HG03045 (cell line): ENCODE results near the gene CNTRL.
"Not testable (repeated sequence)": the region's sequence is repeated elsewhere in the genome, so short reads cannot be mapped to it uniquely, and the experiment has no call there.

Source experiments
- ATAC-seq: cut with Tn5 transposase; IDR thresholded peaks from one replicate; pipeline ENCODE4 v1.9.1; 2021; ENCODE audit warnings: mild to moderate bottlenecking, moderate library complexity; ENCODE audit not compliant: unreplicated experiment

Gene CNTRL

DNA sequence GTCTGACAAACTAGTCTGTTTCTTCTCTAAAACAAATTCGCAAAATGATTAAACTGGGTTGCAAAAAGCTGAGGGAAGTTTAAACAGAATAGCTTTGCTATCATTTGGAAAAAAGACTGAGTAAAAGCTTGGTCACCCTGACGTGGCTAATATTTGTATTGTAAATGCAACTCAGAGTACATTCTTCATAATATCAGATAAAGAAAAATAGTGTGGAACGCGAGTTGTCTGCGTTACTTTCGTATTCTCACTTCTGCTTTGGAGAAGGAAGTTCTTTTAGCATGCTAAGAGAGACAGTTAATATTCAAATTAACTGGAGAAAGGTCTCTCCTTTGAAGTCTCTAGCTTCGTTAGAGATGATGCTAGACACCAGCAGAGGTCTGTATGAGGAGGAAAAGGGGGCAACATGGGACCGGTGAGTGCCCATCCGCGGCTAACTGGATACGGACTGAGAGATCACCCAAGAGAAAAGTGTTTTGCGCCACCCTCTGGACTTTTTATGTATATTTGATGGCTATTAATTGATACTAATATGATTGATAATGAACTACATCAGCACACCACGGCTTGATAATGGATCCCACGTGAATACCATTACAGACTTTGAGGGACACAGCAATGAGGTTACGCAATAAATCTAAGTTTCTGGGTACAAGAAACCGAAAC is 2.9 kb upstream of the CNTRL start:
- ATAC-seq = no peak

DNA sequence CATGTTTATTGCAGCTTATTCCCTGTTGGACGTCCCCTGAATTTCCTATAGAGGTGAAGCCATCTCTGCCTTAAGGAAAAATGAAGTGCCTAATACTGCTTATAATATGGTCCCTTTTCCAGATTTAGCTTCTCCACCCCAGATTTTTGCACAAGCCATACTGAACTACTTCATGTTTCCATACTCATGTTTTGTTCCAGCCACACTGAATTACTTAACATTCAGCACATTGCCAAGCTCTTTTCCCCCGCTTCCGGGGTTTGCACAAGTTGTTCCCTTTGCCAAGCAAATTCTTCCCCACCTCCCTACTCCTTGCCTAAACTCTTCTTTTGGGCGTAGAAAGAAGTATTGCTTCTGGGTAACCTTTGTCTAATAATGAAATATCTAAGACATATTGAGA is 1.7 kb upstream of the CNTRL start:
- ATAC-seq = no peak

DNA sequence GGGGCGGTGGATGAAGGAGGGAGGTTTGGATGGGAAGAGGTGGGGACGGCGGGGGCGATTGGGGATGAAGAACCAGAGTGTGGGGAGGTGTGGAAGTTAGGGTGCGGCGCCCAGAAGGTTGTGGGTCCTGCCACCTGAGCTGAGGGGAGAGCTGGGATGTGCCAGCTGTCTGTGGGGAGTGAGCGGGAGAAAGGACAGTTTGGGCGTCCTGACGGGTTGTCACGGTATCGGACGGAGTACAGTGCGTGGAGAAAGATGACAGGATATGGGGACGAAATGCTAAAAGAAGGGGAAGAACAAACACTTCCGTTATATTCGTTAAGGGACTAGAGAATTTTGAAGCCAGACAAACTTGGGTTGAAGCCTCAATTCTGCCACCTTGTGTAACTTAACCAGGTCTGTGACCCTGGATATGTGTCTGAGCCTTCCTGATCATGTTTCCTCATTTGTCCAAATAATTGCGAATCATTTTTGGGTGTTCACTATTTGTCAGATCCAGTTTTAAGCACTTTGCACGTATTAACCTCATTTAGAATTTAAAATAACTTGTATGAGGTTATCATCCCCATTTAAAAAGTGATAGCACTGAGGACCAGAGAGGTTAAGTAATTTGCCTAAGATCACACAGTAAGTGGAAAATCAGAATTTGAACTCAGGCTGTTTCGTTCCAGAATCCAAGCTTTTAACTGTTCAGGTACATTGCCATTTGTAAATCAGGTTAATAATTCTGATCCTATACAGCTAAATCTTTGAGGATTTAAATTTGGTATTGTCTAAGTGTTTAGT is 689 bp downstream of the CNTRL start:
- ATAC-seq = peak; percentile 14

DNA sequence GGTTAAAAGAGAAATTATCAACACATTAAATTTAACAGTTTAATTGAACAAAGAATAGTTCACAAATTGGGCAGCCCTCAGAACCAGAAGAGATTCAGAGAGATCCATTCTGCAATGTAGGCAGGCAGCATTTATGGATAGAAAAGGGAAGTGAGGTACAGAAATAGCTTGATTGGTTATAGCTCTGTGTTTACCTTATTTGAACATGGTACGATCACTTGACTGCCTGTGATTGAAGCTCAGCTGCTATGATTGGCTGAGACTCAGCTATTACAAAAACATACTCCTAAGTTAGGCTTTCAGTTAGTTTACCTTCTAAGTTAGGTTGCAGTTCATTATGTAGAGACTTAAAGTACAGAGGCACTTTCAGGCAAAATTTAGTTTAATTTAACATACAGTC is 7.3 kb downstream of the CNTRL start:
- ATAC-seq = no peak

DNA sequence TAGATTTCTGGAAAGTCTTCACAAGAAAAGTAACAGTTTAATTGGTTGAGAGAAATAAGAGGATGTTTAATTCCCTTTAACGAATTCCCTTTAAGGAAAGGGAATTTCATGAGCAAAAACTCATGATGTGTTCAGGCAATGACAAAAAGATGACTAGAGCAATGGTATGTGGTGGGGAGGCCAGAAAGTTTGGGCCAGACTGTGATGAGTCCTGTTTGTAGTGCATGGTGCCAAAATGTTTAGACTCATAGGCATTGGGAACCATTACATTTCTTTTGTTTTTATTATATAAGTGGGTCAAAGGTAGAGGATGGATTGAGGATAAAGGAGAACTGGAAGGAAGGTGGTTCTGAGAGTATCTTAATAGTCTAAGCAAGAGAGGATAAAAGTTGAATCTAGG is 10.9 kb downstream of the CNTRL start:
- no peak for ATAC-seq

DNA sequence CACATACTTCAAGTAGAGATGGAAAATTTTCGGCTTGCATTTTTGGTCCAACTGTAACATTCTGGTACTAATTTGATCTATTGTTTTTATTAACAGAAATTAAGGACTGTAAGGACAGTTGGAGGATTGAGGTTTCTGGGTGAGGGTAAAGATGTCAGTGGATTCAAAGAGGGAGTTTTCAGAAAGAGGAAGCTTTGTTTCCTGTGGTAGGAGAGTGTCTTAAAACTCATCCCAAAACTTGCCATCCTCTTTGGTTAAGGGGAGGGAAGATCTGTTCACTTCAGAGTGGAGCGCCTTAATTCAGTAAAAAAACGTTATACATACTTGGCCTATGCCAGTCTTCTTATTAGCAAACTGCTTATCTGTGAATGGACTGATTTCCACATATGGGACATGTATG is 13.8 kb downstream of the CNTRL start:
- no peak for ATAC-seq

DNA sequence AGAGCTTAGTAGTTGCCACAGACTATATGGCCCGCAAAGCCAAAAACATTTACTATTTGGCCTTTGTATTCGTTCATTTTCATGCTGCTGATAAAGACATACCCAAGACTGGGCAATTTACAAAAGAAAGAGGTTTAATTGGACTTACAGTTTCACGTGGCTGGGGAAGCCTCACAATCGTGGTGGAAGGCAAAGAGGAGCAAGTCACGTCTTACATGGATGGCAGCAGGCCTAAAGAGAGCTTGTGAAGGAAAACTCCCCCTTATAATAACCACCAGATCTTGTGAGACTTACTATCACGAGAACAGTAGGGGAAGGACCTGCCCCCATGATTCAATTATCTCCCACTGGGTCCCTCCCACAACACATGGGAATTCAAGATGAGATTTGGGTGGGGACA is 16.0 kb downstream of the CNTRL start:
- ATAC-seq = not testable (repeated sequence)

DNA sequence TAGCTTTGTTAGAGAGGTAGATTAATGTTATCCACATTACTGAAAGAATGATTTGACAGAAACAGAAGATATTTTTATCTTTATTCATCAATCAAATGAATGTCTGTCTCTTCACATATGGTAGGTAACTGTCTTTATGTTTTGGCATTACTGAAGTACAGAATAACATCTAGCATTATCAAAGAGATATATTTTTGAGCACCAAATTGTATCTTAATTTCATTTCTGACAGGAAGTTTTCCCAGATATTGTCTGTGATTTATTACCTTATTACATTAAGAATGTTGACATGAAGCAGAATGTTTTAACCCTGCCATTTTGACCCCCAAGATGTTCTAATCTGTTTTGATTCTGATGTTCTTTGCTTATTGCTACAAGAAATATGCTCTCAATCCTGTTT is 20.3 kb downstream of the CNTRL start:
- no peak for ATAC-seq

DNA sequence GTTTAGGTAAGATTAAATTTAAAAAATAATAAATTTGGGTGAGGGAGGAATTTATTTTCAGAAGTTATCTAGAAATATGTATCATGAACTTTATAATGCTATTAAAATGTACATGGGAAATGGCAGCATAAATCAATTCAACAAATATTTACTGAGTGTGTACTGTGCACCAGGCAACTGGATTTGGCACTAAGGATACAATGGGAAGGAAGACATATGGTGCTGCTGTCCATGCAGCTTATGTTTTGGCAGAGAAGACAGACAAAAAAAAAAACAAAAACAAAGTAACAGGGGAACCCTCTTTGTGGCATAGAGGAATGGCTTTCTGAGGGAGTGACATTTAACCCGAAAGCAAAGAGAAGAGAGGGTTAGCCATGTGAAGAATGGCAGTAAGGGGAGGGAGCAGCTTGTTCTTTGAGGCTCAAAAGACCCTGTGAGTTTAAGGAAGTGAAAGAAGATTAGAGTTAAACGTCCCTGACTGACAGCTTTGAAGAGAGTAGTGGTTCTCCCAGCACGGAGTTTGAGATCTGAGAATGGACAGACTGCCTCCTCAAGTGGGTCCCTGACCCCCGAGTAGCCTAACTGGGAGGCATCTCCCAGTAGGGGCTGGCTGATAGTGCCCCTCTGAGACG is 23.9 kb downstream of the CNTRL start:
- ATAC-seq = no peak

DNA sequence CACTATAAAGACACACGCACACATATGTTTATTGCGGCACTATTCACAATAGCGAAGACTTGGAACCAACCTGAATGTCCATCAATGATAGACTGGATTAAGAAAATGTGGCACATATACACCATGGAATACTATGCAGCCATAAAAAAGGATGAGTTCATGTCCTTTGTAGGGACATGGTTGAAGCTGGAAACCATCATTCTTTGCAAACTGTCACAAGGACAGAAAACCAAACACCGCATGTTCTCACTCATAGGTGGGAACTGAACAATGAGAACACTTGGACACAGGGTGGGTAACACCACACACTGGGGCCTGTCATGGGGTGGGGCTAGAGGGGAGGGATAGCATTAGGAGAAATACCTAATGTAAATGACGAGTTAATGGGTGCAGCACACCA is 29.3 kb downstream of the CNTRL start:
- not testable (repeated sequence) for ATAC-seq

DNA sequence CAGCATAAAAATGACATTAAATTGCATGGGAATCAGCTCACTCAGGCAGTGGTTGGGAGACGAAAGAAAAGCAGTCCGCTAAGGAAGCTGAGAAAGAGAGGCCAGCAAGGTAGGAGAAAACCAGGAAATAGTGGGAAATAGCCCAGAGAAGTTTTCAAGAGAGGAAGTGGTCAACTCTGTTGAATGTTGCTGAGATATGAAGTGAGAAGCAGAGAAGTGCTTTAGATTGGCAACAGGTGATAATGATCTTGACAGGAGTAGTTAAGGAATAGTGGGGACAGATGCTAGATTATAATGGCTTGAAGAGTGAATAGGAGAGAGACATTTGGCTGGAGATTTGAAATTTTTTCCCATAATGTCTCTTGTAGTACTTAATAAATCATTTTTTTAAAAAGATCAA is 30.8 kb downstream of the CNTRL start:
- ATAC-seq = no peak

DNA sequence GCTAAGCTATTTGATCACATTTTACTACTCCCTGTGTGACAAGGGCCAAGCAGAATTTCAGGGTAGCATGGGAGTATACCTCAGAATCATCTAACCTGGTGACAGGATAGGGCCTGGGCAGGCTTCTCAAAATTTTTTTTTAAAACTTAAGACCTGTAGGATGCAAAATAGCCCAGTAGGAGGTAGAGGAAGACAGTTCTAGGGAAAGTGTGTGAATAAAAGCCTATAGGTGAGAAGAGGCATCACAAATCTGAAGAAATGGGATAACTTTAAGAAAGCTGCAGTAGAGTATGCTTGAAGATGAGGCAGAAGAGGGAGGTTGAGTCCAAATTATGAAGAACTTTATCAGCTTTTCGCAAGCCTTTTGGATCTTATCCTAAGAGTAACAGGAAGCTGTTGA is 32.3 kb downstream of the CNTRL start:
- no peak for ATAC-seq

DNA sequence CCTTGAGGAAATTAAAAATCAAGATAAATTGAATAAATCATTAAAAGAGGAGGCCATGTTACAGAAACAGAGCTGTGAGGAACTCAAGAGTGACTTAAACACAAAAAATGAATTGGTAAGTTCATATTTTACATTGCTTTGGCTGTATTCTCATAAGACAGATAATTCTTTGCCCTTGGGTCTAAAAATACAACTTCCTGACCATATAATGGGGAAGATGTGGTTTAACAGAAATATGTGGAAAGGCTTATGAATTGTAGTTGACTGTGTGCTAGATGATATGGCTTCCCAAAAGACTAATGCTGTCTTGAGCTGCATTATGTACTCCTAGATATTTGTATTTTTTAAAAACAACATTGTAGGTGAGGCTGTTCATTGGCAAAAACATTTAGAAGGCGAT is 33.1 kb downstream of the CNTRL start:
- ATAC-seq = no peak

DNA sequence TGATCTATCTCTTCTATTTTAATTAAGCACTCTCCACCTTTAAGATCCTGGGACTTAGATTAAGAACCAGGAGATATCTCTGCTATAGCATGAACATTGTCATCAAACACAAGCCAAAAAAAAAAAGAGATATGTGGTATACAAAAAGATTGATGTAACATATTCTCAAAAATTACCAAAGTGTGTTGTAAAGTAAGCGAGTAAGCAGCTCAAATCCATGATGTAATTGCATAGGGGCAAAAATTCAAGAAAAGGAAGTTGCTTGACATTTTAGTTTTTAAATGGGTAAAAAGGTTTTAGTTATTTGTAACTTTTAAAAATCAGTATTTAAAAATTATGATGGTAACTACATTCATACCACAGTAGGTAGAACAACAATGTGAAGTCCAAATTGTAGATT is 40.7 kb downstream of the CNTRL start:
- ATAC-seq = no peak

DNA sequence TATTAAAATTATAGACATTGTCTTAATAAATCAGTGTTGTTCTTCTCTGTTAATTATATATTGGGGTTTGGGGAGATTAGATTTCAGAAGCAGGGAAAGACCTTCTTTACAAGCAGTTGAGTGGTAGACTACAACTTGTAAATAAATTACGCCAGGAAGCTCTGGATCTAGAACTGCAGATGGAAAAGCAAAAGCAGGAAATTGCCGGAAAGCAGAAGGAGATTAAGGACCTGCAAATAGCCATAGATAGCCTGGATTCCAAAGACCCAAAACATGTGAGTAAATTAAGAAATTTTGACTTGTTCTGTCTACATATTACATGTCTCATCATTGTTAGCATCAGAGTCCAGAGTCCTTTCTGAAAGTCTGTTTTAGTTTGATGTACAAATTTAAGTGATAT is 43.5 kb downstream of the CNTRL start:
- ATAC-seq = no peak

DNA sequence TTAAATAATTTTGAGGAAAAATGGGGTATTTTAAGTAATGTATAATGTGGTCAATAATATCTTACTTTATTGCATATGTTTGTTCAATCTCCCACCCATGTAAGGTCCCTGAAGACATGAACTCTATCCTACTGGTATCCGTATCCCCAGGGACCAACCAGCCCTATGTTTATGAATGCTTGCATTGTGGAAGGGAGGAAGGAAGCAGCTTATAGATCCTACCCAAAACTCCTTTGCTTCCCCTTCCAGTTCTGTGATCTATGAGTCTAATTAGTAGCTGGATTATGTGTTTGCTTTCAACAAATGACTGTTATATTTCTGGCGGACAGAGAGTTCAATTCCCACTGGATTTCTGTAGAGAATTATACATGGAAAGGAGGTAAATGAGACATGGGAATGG is 45.6 kb downstream of the CNTRL start:
- no peak for ATAC-seq

DNA sequence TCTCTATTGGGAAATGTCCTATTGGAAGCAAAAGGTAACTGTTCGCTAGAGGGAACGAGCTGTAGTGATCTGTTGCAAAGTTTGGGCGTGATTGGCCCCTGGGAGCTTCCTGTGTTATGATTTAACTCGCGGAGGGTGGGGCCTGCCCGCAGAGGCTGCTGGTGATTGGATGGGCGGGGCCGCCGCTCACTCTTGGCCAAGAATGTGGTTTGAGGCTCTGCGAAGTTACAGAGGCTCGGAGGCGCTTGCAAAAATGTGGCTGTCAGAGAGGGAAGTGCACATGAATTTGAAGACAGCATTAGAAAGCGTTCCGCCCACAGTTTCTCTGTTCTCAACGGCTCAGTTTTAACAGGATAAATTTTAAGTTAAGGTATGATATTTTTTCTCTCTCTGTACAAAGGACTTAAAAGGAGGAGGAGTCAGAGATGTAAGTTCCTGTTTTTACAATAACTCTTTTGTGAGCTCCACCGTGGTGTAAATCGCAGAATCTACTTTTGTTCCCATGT is 46.9 kb downstream of the CNTRL start:
- ATAC-seq = peak; percentile 99

DNA sequence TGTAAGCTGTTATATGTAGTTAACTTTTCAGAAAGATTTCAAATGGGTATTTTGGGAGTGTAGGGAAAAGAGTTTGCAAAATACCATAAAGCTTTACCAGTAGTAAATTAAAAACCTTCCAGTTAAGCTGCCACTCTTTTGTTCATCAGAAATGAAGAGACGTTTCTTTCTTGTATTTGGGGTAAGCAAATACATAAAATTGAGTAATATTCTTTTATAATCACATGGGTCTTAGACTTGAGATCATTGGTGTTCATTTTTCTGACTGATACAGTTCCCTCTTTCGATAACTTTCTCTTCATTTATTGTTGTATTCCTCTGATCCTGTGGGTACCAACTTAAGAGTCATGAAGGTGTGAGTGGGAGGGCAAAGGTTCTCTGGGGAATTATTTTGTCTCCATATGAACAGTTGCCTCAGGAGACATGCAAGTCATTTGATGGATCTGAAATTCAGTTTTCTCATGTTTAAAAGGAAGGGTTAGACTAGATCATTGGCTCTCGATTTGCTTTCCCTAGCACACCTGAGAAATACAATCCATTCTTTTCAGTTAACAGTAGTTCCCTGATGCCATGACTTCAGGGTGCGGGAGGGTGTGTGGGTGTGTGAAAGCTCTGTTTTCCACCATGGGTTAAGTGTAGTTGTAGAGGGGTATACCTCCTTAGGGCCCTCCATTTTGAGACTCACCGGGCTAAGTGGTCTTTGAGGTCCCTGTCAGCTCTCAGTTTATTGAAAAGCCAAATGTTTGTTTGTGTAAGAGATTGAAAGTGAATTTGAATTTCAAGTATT is 47.7 kb downstream of the CNTRL start:
- no peak for ATAC-seq

DNA sequence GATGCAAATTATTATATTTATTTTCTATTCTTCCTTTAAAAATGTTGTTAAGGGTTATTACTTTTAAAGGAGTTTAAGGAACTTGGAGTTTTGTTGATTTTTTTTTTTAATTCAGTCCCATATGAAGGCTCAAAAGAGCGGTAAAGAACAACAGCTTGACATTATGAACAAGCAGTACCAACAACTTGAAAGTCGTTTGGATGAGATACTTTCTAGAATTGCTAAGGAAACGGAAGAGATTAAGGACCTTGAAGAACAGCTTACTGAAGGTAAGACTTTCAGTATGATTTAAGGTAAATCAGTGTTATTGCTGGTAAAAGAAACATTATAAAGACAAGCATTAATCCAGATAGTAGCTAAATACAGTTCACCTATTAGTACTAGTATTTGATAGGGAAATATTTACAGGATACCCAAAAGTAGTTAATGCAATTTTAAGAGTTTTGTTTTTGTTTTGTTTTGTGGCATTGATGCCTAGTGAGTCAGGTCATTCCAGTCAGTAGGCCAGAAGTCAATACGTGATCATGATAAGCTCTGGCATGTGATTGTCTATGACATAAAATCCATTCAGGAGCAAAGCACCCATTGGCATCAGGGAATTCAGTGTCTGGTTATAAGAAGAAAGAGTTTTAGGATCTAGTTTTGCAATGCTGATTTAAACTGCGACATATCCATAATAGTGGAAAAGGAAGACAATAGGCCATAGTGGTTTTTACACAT is 49.2 kb downstream of the CNTRL start:
- ATAC-seq = no peak

DNA sequence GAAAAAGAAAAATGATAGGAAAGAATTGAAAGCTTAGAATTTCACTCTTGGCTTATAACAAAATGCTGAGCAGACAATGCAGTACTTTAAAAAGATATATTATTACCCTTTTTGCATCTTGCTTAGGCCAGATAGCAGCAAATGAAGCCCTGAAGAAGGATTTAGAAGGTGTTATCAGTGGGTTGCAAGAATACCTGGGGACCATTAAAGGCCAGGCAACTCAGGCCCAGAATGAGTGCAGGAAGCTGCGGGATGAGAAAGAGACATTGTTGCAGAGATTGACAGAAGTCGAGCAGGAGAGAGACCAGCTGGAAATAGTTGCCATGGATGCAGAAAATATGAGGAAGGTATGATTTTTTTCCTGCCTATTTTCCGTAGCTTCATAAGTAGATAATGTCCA is 50.8 kb downstream of the CNTRL start:
- ATAC-seq = no peak

DNA sequence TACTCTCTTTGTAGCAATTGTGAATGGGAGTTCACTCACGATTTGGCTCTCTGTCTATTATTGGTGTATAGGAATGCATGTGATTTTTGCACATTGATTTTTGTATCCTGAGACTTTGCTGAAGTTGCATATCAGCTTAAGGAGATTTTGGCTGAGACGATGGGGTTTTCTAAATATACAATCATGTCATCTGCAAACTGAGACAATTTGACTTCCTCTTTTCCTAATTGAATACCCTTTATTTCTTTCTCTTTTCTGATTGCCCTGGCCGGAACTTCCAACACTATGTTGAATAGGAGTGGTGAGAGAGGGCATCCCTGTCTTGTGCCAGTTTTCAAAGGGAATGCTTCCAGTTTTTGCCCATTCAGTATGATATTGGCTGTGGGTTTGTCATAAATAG is 54.6 kb downstream of the CNTRL start:
- not testable (repeated sequence) for ATAC-seq
